Natural killer cell (primary cell): Measurements from ENCODE around the gene FAM76B. TPM values are rescaled to one million over a fixed set of nuclear protein-coding genes. Genes with fewer than 3 reads are reported as not detected.

Experiments used
- ATAC-seq, 3 donors: fragments of 150-1000 bp in 2 of 3; fragments of 200-7000 bp in 1 of 3; cut with Tn5 transposase; 1 replicate in 1 of 3; 2 replicates in 2 of 3; pipeline ENCODE4 v1.10.0; 2021; ENCODE audit warnings: mild to moderate bottlenecking in 2 of 3, moderate library complexity in 2 of 3
- DNase-seq, 2 donors: peaks; one replicate each; pipeline versions ENCODE4 v3.0.0 to v3.0.0-alpha.2; 2013 to 2021; ENCODE audit warnings: mixed read lengths in 1 of 2
- H3K27ac ChIP-seq: one replicate; pipeline ENCODE4 v1.5.1; 2013; ENCODE audit warnings: mild to moderate bottlenecking, low read length
- H3K27me3 ChIP-seq: one replicate; pipeline ENCODE4 v1.6.1; 2013; ENCODE audit warnings: low read length; ENCODE audit not compliant: control insufficient read depth, insufficient read depth
- H3K36me3 ChIP-seq: one replicate; pipeline ENCODE4 v1.6.1; 2013; ENCODE audit warnings: low read length; ENCODE audit not compliant: control insufficient read depth, insufficient read depth
- H3K4me1 ChIP-seq: one replicate; pipeline ENCODE4 v1.6.1; 2013; ENCODE audit warnings: low read length; ENCODE audit not compliant: control insufficient read depth, insufficient read depth
- H3K4me3 ChIP-seq: one replicate; pipeline ENCODE4 v1.5.1; 2013; ENCODE audit warnings: low read length
- H3K9me3 ChIP-seq: one replicate; pipeline ENCODE4 v1.6.1; 2013; ENCODE audit warnings: low read length; ENCODE audit not compliant: control insufficient read depth, insufficient read depth
- H3K27ac Mint-ChIP-seq, 2 donors: one replicate each; pipeline ENCODE4 v1.8.0; 2022; ENCODE audit warnings: mild to moderate bottlenecking in 2 of 2, mixed read lengths in 2 of 2, moderate library complexity in 1 of 2
- H3K27me3 Mint-ChIP-seq, 2 donors: one replicate each; pipeline ENCODE4 v1.8.0; 2022; ENCODE audit warnings: low read depth in 2 of 2, mixed read lengths in 2 of 2
- H3K36me3 Mint-ChIP-seq: one replicate; pipeline ENCODE4 v1.8.0; 2022; ENCODE audit warnings: mixed read lengths
- H3K4me1 Mint-ChIP-seq, 2 donors: one replicate each; pipeline ENCODE4 v1.8.0; 2022; ENCODE audit warnings: mixed read lengths in 2 of 2
- H3K4me3 Mint-ChIP-seq: one replicate; pipeline ENCODE4 v1.8.0; 2022; ENCODE audit warnings: mild to moderate bottlenecking, moderate library complexity, mixed read lengths
- H3K9me3 Mint-ChIP-seq, 2 donors: one replicate each; pipeline ENCODE4 v1.8.0; 2022; ENCODE audit warnings: mixed read lengths in 2 of 2
- CTCF ChIP-seq: fragments of 200-600 bp; IDR thresholded peaks from one replicate; pipeline ENCODE4 v1.8.0; 2022; ENCODE audit warnings: antibody characterized with exemption
- WGBS: methylation state at CpG from one replicate; pipeline ENCODE4 v1.1.7; 2013; ENCODE audit warnings: missing lambda C conversion rate; ENCODE audit not compliant: insufficient coverage; 5-methylcytosine and 5-hydroxymethylcytosine counted together
- intact Hi-C: fragments of 100-400 bp; cut with micrococcal nuclease; formaldehyde crosslinking; loops from one replicate; pipeline ENCODE4 v1.14.2; 2022
- total RNA-seq, 4 donors: library from RNA; stranded (reverse); fragments of 120-200 nt in 1 of 4; gene quantifications; one replicate each; pipeline versions ENCODE4 v1.2.3 to v1.2.4, GENCODE V29; 2013 to 2022

The FAM76B gene
- 10 to 100 TPM; 71.3 to 81.0 (median 76.9) TPM for total RNA-seq
- total RNA-seq (2013) = 107 TPM

GRCh38 chr11:95789506-95790122 is at the start of gene FAM76B:
TSS of gene FAM76B (minus strand) at chr11:95789782. CDS start at chr11:95789478, 304 bp downstream.
- H3K36me3 ChIP-seq = peaks cover 22% of the 10 kb centered on the region
- intact Hi-C loops = loop anchor here (1.0 to 10.0 kb wide), 6 partner anchors 558 to 1295 kb away; partner anchors contain the start of genes ANKRD49, CWC15, JRKL and KDM4D
- H3K9me3 ChIP-seq = no peaks in the 10 kb centered on the region
- no peaks in the 10 kb centered on the region for H3K9me3 Mint-ChIP-seq
- no peaks in the 10 kb centered on the region for H3K27me3 Mint-ChIP-seq
- under 1% methylated on average over 61 of the region's 62 CpGs for WGBS
- peaks cover 11% of the 10 kb centered on the region for H3K4me1 ChIP-seq
- peak within 1 kb of the TSS; percentile 100 for H3K4me3 Mint-ChIP-seq
- peak within 1 kb of the TSS; percentile 95 for H3K27ac ChIP-seq
- H3K4me3 ChIP-seq = peak within 1 kb of the TSS; percentile 84
- no peaks in the 10 kb centered on the region for H3K27me3 ChIP-seq
- H3K27ac Mint-ChIP-seq = peak within 1 kb of the TSS; percentile 100
- H3K36me3 Mint-ChIP-seq = peaks cover 13% of the 10 kb centered on the region
- no peak for TF ChIP-seq CTCF
- ATAC-seq (peak; percentile 75 to 87 (median 75)), DNase-seq (peak; percentile 96 to 100)
- peaks cover 57 to 58% of the 10 kb centered on the region in 2 donors for H3K4me1 Mint-ChIP-seq

DNA sequence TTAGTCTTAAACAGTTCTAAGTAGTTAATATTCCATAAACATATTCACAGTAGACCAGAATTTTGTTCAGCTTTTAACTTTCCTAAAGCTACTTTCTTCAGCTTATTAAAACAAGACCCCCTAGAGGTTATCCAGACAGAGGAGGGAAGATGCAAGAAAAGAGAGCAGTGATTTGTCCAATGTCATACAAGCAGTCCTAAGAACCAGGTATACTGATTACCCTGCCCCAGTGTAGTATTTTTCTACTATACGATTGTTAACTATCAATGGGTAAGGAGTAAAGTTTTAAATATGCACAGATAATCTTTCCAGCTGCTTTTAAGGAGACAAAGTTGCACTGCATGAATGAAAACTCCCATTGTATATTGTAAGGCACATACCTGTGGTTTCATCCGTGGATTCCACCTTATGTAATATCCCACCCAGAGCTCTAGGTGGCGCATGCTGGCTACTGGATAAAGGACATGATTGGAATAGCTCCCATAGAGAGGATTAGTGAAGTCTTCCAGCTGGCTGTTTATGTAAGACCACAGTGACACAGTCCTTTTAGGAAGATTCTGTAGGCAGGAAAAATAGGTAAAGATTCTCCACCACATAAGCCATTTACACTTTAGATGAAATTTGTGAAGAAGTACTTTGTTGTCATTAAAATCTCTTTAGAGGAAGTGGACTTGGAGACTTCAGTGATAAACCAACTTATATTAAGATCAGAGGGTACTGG is 46.3 kb upstream of the FAM76B start:
- 57% methylated on average over 2 of the region's 3 CpGs for WGBS
- ATAC-seq (peak; percentile 87 to 95 (median 92)), DNase-seq (peak in 1 of 2 donors; percentile 75)
- H3K27me3 ChIP-seq = no peaks in the 10 kb centered on the region
- H3K9me3 ChIP-seq = no peaks in the 10 kb centered on the region
- Mint-ChIP-seq H3K9me3 (no peaks in the 10 kb centered on the region), H3K4me1 (peaks cover 0 to 7% of the 10 kb centered on the region in 2 donors), H3K27ac (peak overlapping the region; percentile 23 to 35), H3K27me3 (no peaks in the 10 kb centered on the region), H3K36me3 (peaks cover 20% of the 10 kb centered on the region), H3K4me3 (no peak overlapping the region)
- no peak overlapping the region for H3K27ac ChIP-seq
- no peaks in the 10 kb centered on the region for H3K4me1 ChIP-seq
- intact Hi-C loops = loop anchor here (2.0 kb wide), 3 partner anchors 507 to 591 kb away; partner anchors contain the start of gene MAML2
- H3K4me3 ChIP-seq = no peak overlapping the region
- H3K36me3 ChIP-seq = peaks cover 81% of the 10 kb centered on the region
- TF ChIP-seq CTCF = peak; percentile 79

- H3K27ac Mint-ChIP-seq = no peak overlapping the region
- Histone ChIP-seq H3K27ac (no peak overlapping the region), H3K9me3 (no peaks in the 10 kb centered on the region), H3K4me3 (no peak overlapping the region), H3K36me3 (peaks cover 81% of the 10 kb centered on the region), H3K27me3 (no peaks in the 10 kb centered on the region), H3K4me1 (no peaks in the 10 kb centered on the region)
- intact Hi-C loops = no loop called here
- DNase-seq = no peak
- no peaks in the 10 kb centered on the region for H3K9me3 Mint-ChIP-seq
- peaks cover 25% of the 10 kb centered on the region for H3K36me3 Mint-ChIP-seq
- peaks cover 0 to 7% of the 10 kb centered on the region in 2 donors for H3K4me1 Mint-ChIP-seq
- H3K4me3 Mint-ChIP-seq = no peak overlapping the region
- no peak for ATAC-seq
- 45% methylated on average over 1 of the region's 3 CpGs for WGBS
- no peaks in the 10 kb centered on the region for H3K27me3 Mint-ChIP-seq
- no peak for TF ChIP-seq CTCF
Measured at GRCh38 chr11:95835351-95835750, 45.8 kb upstream of the FAM76B start.
